Body of pancreas (tissue), 4 donors: ENCODE results near the gene USP36.

ENCODE experiments used
- CTCF ChIP-seq, 7 experiments: fragments of 450-650 bp in 4 of 7; fragments of 200-600 bp in 3 of 7; sonication (generic) in 3 of 7; IDR thresholded peaks; one replicate each; pipeline ENCODE4 v1.5.1; 2016 to 2019; ENCODE audit warnings: antibody characterized with exemption in 7 of 7
- POLR2A ChIP-seq, 3 donors: fragments of 450-650 bp; IDR thresholded peaks; one replicate each; pipeline ENCODE4 v1.6.1; 2016; ENCODE audit warnings: antibody characterized with exemption in 3 of 3, mild to moderate bottlenecking in 2 of 3

GRCh38 chr17:78854508-78854907, 13.9 kb upstream of the USP36 start:
- TF ChIP-seq CTCF (IDR thresholded peaks at IDR 0.05), result no peak
- TF ChIP-seq POLR2A (IDR thresholded peaks at IDR 0.05), result no peak
